Daoy (cell line): ENCODE data around the gene IGSF11. TPM values are rescaled to one million over a fixed set of nuclear protein-coding genes. Genes with fewer than 3 reads are reported as not detected.

Experiments used
- DNase-seq: peaks from one replicate; pipeline ENCODE4 v3.0.0-alpha.2; 2015; ENCODE audit warnings: low read depth
- total RNA-seq: library from RNA; depleted of rRNA; stranded (reverse); fragments of >200 nt; shearing (Covaris generic); gene quantifications from 2 replicates; pipeline ENCODE4 v1.2.3, GENCODE V29; 2014

IGSF11 gene
- total RNA-seq, 1 experiment from 2014 or later: 0.11 TPM

DNA sequence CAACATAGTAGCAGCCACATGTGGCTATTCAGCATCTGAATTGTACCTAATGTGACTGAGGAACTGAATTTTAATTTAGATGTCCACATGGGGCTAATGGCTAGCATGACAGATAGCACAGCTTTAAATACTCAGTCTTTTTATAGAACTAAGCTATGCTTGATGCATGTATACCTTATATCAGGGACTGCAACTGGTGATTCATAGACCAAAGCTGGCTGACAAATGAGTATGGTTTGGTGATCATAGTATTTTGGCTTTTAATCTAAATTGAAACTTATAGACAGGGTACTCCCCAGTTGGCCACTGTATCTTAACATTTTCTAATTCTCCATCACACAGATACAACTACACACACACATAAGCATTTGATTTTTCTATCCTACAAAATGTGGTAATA is 83.6 kb downstream of the IGSF11 start:
- DNase-seq: no peak

DNA sequence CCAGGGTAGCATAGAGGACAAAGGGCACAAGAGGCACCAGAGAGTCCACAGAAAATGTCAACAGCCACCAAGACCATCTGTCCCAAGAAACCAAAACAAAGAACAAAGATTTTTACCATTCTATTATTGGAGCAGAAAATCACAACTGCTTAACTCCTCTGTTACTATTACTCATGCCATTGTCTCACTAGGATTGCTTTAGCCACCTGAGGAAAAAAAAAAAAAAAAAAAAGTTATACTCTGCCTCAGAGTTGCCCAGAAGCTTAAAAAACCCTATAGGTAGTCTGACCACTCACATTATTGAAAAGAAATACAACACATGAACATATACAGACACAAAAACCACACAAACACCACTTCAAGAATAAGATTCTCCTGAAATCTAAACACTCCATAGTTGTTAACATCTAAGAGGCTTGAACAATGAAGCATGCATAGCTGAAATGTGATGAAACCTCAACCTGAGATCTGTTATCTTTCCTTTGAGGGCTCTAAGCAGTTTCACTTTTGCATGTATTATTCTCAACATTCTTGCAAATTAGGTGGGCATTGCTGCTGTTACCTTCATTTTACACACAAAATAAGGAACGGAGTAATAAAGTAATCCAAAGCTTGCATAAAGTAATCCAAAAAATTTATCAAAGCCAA is 85.4 kb downstream of the IGSF11 start:
- DNase-seq: no peak

DNA sequence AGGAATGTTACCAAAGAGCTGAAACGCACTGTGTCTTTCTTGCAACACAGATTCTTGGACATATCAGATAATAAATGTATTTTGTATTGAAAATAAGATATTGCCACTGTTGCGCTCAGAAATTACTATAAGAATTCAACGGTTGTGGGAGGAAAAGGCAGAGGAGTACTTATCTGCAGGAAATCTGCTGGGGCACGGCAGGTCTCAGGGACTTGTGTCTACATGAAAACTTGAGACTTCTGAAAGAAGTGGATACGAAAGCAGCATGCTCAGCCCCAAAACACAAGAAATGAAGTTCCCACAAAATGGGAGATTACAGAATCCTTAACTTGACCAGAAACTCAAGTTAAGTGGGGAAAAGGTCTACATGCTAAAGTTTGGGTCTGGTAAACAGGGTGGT is 86.5 kb downstream of the IGSF11 start:
- no peak for DNase-seq

DNA sequence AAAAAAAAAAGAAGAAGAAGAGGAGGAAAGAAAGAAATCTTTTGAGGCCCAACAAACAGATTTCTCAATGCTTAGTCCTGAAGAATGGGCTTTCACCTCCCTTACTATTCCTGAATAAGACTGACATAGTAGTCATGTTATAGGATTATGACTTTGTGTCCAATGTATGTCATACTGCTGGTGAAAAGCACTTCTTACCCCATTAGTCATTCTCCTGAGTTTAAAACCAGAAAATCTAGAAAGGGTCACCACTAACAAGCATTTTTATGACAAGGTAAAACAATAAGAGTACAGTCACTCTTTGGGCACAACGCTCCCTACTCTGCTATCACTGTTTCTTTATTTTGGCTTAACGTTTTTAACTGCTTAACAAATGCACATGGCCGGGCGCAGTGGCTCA is 88.2 kb downstream of the IGSF11 start:
- DNase-seq: no peak

DNA sequence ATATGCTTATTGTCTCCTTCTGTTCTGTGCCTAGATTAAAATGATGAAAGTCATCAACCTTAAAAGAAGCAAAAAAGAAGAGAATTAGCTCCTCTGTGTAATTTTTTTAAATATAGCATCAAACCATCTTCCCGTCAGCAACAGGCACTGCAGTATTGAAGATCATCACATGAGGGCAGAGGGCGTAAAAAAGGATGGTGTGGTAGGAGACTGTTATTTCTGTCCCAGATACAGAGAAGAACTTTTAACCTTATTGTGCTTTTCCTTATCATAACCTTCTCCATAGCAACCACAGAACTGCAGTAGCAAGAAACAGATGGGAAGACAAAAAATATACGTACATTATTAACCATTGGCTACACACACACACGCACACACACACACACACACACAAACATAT is 88.8 kb downstream of the IGSF11 start:
- DNase-seq: no peak

DNA sequence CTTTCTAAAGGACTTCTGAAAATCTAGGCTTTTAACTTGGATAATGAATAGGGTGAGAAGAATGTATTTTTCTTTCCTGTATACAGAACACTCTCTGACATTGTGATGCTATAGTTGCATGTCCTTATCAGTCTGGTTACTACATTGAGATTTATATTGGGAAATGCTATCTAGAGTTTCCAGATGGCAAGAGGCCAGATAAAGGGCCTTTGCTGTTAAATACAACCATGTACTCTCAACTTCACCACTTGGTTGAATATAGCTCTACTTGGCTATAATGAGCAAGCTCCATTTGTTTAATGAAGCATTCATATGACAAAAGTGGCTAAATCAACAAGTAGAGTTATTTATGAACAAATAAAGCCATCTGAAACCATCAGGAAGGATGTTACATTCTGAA is 91.0 kb downstream of the IGSF11 start:
- no peak for DNase-seq

DNA sequence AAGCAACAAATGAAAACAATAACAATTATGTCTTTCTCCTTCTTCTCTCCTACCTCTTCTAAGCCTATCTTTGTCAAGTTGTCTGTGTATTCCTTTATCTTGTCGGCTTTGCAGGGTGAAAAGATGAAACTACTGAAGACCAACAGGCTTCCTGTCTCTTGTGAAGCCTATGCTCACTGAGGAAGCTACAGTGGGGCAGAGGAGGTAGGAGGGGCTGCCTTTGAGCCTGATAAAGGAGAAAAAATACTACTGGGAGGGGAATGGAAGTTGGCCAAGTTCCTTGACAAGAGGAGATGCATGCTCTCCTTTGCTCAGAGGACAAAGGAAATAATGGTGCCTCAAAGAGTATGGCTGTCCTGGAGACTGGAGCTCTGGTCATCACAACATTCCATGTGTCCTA is 92.0 kb downstream of the IGSF11 start:
- no peak for DNase-seq

DNA sequence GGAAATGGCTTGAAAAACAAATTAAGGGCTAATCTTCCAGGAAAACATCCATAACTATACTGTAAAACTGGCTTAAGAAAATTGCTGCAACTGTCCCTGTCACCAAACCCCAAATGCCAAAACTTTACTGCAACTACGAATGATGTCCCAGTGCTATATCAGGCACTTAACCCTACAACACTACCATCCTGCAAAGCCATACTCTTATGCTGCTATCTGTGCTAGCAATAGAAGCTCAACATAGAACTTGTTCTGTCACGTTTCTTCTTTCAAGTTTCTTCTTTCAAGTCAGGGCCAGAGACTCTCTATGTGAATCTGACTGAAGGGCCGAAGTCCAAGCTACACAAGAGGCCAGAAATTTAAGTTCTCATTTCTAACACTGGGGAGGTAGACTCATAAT is 92.5 kb downstream of the IGSF11 start:
- DNase-seq: no peak

DNA sequence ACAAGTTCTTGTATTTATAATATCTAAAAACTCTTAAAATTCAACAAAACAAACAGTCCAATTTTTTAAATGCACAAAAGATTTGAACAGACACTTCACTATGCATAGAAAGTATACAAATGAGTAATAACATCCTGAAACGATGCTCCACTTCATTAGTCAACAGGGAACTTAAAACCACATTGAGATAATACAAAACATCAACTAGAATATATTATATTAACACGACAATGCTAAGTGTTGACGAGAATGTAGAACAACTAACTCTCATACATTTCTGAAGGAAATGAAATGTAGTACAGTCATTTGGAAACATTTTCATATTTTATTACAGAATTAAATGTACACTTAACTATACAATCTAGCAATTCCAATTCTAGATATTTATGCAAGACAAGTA is 93.4 kb downstream of the IGSF11 start:
- no peak for DNase-seq

DNA sequence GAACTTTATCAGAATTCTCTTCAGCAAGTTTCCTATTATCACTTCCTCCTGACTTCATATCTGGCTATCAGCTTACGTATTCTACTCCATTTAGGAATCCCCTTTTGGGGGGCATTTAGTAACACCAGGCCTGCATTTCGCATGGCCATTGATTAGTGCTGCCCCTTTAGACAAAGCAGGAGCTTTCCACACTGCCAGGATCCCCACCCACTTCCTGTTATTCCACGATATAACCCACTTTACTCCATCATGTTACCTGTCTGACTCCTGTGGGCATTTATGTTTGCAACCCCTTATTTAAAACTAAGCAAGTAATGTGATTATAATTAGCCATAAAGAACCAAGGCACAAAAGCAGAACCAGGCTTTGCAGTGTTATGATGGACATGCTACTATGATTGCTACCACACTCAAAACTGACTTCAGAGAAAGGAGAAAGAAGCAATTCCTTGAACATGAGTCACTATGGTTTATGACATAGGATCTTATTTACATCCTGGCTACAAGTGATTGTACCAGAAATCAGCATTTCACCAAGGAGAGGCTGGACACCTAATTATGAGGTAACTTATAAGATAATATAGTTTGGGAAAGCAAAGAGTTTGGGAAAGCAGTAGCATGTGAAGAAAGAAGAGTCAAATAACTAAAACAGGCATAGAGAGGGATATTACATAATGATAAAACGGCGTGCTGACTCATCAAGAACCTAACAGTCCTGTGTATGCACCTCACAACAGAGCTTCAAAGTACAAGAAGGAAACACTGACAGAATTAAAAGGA is 96.3 kb downstream of the IGSF11 start:
- peak; percentile 53 for DNase-seq

DNA sequence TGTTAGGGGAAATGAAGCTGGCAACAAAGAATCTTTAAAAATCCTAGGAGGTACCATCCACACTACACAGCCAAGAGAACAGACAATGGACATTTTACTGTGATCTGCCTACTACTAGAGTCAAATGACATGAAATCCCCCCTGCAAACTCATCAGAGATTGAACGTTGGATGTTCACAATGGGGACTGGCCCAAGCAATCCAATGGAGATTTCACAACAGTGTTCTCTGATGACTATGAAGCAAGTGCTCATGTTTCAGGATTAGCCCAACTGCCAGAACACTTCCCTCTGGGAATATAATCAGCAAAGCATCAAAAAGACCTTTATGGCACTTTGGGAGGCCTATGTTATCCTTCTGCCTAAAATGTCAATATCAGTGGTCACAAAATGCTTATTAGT is 97.8 kb downstream of the IGSF11 start:
- no peak for DNase-seq

DNA sequence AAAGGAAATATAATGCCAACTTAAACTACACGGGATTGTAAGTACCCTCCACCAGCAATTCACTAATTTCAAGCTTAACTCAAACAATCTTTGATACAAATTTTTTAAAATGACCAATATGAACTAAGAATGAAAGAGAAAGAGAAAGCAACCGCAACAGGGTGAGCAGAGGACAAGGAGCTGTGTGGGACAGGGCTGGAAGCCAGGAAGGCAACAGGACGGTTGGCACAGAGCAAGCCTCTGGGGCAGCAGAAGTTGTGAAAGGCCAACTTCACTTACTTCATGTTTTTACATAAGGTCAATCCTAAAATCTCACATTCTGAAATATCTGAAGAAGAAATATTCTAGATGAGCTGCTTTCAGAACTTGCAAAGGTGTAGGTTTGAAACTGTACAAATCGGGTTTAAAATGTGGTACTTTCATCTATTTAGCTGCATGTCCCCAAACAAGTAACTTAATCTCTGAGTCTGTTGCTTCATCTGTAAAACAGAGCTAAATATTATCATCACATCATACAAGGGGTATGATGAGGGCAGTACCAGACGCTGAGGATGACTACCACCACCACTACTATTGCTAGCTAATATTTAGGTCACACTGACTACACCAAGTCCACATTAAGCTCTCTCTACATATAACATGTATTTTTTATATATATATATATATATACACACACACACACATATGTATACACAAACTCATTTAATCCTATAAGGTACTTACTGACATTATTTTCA is 101.7 kb downstream of the IGSF11 start:
- peak; percentile 37 for DNase-seq

DNA sequence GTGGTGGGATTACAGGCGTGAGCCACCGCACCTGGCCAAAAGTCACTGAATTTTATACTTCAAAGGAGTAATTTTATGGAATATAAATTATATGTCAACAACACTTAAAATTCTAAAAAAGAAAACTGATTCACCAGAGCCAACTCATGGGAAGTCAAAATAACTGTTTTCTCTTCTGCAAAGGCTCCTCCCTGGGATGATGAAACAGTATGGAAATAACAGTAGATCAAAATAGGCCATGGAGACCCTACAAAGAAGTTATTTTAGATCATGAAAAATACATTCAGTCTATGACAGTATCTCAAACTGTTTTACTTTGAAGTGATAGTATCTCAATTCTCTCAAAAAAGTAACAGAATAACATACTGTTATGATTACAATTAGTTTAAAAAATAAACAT is 102.7 kb downstream of the IGSF11 start:
- no peak for DNase-seq

DNA sequence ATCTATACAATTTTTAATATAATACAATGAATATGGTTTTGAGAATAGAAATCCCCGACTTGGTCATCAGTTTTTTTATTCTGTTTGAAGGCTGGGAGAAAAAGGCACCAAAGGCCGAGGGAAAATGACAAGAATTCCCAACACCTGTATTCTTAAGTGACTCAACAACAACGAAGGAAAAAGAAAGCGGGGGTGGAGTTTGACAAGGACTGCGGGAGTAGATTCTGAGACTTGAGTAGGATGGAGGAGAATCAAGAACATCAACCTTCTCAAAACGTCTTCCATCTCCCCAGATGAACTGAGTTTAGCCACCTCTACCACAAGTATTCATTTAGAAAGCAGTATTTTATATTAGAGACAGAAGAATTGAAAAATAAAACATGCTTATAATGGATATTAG is 107.2 kb downstream of the IGSF11 start:
- DNase-seq: no peak

DNA sequence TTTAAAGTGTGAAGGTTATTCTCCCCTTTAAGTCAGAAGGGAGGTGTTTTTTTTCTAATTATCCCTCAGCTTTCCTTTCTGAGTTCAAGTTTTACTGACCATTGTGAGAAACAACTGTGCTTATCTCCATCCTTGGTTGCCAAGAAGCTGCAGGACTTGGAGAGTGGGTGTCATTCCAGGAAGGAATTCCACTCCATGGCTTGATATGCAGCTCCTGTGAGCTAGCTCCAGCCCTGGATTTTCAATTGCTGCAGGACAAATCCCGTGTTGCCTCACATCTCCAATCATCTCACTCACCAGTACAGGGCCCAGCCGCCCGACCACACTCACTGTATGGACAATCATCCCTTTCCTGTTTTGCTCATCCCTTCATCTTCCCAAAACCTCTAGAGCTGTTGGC is 122.5 kb downstream of the IGSF11 start:
- DNase-seq: no peak

DNA sequence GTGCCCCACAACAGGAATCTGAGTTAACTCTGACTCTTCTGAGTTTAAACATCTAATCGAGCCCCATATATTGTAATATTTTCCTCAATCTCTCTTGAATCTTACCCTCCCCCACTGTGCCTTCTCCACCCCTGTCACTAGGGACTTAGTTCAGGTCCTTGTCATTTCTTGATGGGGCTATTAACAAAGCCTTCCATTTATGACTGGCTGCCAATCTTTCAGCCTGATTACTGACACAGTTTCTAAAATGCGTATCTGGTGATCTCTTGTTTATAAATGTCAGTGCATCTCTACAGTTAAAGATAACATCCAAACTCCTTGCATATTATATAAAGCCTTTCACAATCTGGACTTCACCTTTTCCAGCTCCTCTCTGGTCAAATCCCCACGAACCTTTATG is 124.3 kb downstream of the IGSF11 start:
- no peak for DNase-seq

DNA sequence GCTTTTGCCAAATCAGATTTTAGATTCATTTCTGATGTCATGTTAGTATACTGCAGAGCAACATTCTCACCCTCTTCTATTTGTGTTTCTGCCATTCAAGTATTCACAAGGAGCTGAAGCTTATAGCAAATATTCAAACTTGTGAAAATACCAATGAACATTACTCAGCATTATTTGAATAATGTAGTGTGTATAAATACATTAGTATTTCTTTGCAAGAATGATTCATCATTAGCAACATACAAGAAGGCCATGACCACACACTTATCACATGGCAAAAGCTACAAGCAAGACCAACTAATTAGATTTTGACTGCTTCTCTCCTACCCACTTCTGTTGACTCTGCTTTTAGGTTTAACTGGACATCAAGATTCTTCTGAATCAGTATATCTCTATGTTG is 124.9 kb downstream of the IGSF11 start:
- DNase-seq: peak; percentile 11

DNA sequence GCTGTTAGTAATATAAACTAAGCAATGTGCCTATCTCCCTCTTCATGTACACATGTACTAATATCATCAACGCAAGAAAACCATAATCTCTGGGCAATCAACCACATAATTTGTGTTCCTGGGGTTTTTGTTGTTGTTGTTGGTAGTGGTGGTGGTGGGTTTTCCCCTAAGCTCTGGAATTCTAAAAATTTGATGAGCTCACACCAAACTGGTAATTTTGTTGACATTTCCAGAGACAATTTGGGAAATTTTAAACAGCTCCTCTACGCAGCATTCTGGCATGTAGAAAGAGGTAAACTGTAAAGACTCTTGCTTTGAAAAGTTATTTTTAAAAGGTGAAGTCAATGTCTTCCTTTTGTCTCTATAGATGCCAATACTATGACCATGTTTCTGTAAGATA is 126.7 kb downstream of the IGSF11 start:
- DNase-seq: peak; percentile 28

DNA sequence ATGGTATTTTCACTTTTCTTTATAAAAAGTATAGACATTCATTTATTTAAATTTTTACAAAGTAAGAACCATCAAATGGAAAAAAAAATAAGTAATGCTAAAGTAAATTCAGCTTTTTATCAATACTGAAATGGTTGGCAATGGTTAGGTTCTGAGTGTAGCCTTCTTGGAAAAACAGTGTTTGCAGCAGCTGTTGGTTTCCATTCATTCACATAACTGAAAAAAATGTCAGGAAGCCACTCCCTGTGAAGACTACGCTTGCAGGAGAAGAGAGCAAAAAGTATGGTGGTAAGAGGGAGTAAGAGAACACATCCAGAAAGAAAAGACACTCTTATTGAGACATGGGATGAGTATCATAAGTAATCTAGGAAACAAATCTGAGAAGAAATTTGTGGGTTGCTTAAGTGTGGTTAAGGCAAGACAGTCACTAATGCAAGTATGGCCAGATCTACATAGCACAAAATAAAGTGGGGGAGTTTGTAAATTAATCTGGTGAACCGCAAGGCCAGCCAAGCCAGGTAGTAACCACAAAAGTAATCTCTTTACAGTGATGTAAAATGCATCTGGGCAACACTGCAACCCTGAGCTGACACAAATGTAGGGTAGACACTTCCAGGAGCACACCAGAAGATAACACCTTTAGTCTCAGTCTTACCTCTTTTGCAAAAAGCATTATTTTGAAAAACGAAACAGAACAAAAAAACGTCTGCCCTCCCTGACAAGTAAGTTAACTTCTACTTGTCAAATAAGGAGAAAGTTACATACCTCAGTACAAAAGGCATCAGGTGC is 133.7 kb downstream of the IGSF11 start:
- DNase-seq: no peak

DNA sequence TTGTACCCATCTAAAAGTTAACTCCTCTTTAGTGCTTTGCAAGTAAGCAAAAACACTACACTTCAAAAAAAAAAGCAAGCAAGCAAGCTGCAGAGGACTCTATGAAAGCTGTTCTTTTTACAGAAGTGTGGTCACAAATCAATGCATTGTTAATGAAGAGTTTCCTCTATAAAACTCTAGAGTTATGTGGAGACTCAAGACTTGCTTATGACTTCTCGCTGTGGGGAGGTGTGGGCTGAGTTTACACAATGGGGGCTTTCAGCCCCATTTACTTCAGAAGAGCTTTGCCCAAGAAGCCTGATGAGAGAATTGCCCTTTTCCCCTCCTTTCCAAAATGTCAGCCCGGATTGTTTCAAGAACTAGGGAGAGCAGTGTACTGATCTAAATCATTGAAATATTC is 144.4 kb downstream of the IGSF11 start:
- DNase-seq: no peak

DNA sequence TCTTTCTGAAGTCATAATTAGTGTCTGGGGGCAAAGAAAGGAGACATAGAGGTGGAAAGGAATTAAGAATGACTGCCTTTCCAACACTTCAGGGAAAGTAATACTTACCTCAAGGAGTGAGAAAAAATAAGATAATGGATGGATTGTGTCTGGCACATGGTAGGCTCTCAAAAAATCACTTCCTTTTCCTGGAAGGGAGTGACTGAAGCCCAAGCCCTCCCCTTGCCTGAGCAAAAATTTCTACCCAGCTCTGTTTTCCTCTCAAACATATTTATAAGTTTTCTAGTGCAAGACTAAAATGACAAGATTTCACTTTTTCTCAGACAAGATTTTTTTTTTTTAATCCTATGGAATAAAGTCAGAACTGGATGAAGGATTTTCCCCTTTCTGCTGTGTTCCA is 145.0 kb downstream of the IGSF11 start:
- DNase-seq: no peak

DNA sequence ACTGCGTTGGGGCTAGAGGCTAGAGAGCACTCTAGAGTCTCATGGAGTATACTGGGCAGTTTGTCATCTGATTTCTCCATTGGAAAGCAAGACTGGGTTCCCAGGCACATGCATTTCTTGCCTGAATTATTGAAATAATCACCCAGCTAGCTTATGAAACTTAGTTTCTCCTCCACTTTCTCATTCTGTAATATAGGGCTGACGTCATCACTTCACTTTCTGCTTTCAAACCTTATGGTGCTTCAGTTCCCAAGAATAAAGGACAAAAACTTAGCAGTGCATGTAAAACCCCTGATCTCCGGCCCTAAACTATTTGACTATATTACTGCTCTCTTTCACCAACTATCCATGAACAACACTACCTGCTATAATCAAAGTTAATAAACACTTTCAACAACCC is 147.9 kb downstream of the IGSF11 start:
- DNase-seq: no peak
